H9 (cell line): ENCODE measurements around the gene CLTCL1. TPM values are rescaled to one million over a fixed set of nuclear protein-coding genes. Genes with fewer than 3 reads are reported as not detected.

Experiments used
- DNase-seq: peaks from one replicate; pipeline ENCODE4 v3.0.0-alpha.2; 2017
- H2AFZ ChIP-seq: one replicate; pipeline ENCODE4 v1.6.1; 2013; ENCODE audit warnings: mild to moderate bottlenecking, low read length, control low read depth, moderate library complexity
- H2AK5ac ChIP-seq: 2 replicates; pipeline ENCODE4 v1.6.1; 2013; ENCODE audit warnings: low read length, control low read depth, mixed read lengths; ENCODE audit not compliant: insufficient read length
- H2BK120ac ChIP-seq: one replicate; pipeline ENCODE4 v1.6.1; 2013; ENCODE audit warnings: low read depth, mild to moderate bottlenecking, low read length, control low read depth, inconsistent platforms; ENCODE audit not compliant: poor library complexity, severe bottlenecking
- H2BK12ac ChIP-seq: 2 replicates; pipeline ENCODE4 v1.6.1; 2013; ENCODE audit warnings: low read length, control low read depth, mixed read lengths, low read depth; ENCODE audit not compliant: insufficient read length
- H2BK15ac ChIP-seq: 2 replicates; pipeline ENCODE4 v1.6.1; 2013; ENCODE audit warnings: low read depth, low read length, control low read depth
- H2BK20ac ChIP-seq: one replicate; pipeline ENCODE4 v1.6.1; 2013; ENCODE audit warnings: low read depth, mild to moderate bottlenecking, low read length, control low read depth, inconsistent platforms; ENCODE audit not compliant: poor library complexity, severe bottlenecking
- H2BK5ac ChIP-seq: 2 replicates; pipeline ENCODE4 v1.6.1; 2013; ENCODE audit warnings: low read length, control low read depth, mixed read lengths; ENCODE audit not compliant: insufficient read length
- H3K14ac ChIP-seq: 2 replicates; pipeline ENCODE4 v1.6.1; 2013; ENCODE audit warnings: low read length, control low read depth; ENCODE audit not compliant: insufficient read depth
- H3K18ac ChIP-seq: 2 replicates; pipeline ENCODE4 v1.6.1; 2013; ENCODE audit warnings: low read depth, mild to moderate bottlenecking, mixed read lengths, low read length, control low read depth; ENCODE audit not compliant: insufficient read length
- H3K23ac ChIP-seq: 2 replicates; pipeline ENCODE4 v1.6.1; 2013; ENCODE audit warnings: low read length, control low read depth, mixed read lengths, low read depth; ENCODE audit not compliant: insufficient read length
- H3K23me2 ChIP-seq: 2 replicates; pipeline ENCODE4 v1.6.1; 2013; ENCODE audit warnings: low read depth, mild to moderate bottlenecking, mixed read lengths, low read length, control low read depth; ENCODE audit not compliant: insufficient read length, poor library complexity, severe bottlenecking
- H3K27ac ChIP-seq: 2 replicates; pipeline ENCODE4 v1.5.1; 2013; ENCODE audit warnings: low read length, control low read depth, mixed read lengths, low read depth; ENCODE audit not compliant: insufficient read length
- H3K27me3 ChIP-seq: 2 replicates; pipeline ENCODE4 v1.6.1; 2013; ENCODE audit warnings: low read length, control low read depth, inconsistent platforms; ENCODE audit not compliant: insufficient read depth
- H3K4ac ChIP-seq: 2 replicates; pipeline ENCODE4 v1.6.1; 2013; ENCODE audit warnings: low read depth, mild to moderate bottlenecking, control low read depth, inconsistent platforms, low read length, moderate library complexity
- H3K4me1 ChIP-seq: 2 replicates; pipeline ENCODE4 v1.6.1; 2013; ENCODE audit warnings: low read length, control low read depth, inconsistent platforms; ENCODE audit not compliant: insufficient read depth
- H3K4me2 ChIP-seq: 2 replicates; pipeline ENCODE4 v1.6.1; 2013; ENCODE audit warnings: low read length, control low read depth, mixed read lengths; ENCODE audit not compliant: insufficient read length, insufficient read depth
- H3K56ac ChIP-seq: 2 replicates; pipeline ENCODE4 v1.6.1; 2013; ENCODE audit warnings: low read depth, mild to moderate bottlenecking, mixed read lengths, low read length, control low read depth; ENCODE audit not compliant: insufficient read length
- H3K79me1 ChIP-seq: 2 replicates; pipeline ENCODE4 v1.6.1; 2013; ENCODE audit warnings: low read depth, mild to moderate bottlenecking, moderate library complexity, low read length, control low read depth, inconsistent platforms; ENCODE audit not compliant: insufficient read depth, poor library complexity, severe bottlenecking
- H3K79me2 ChIP-seq: 2 replicates; pipeline ENCODE4 v1.6.1; 2013; ENCODE audit warnings: low read length, control low read depth, inconsistent platforms; ENCODE audit not compliant: insufficient read depth
- H3K9ac ChIP-seq: 2 replicates; pipeline ENCODE4 v1.6.1; 2013; ENCODE audit warnings: low read length, control low read depth, mixed read lengths; ENCODE audit not compliant: insufficient read length; ENCODE audit errors: extremely low read depth
- H3K9me3 ChIP-seq: one replicate; pipeline ENCODE4 v1.6.1; 2013; ENCODE audit warnings: low read depth, low read length, inconsistent platforms; ENCODE audit not compliant: control insufficient read depth
- H3T11ph ChIP-seq: one replicate; pipeline ENCODE4 v1.6.1; 2013; ENCODE audit warnings: mild to moderate bottlenecking, low read length, control low read depth, inconsistent platforms
- H4K20me1 ChIP-seq: one replicate; pipeline ENCODE4 v1.6.1; 2013; ENCODE audit not compliant: control insufficient read depth, insufficient read length, insufficient read depth
- H4K5ac ChIP-seq: 2 replicates; pipeline ENCODE4 v1.6.1; 2013; ENCODE audit warnings: low read depth, mild to moderate bottlenecking, mixed read lengths, low read length, control low read depth; ENCODE audit not compliant: insufficient read length
- H4K8ac ChIP-seq: replicated peaks from 2 replicates; pipeline ENCODE4 v1.6.1; 2013; ENCODE audit warnings: low read length, control low read depth, mixed read lengths, low read depth; ENCODE audit not compliant: insufficient read length
- H4K91ac ChIP-seq: 2 replicates; pipeline ENCODE4 v1.6.1; 2013; ENCODE audit warnings: low read depth, mild to moderate bottlenecking, moderate library complexity, mixed read lengths, low read length, control low read depth; ENCODE audit not compliant: insufficient read length
- H3K27ac Mint-ChIP-seq, 3 experiments: 2 replicates in 2 of 3; 3 replicates in 1 of 3; pipeline ENCODE4 v1.8.0; 2020 to 2021; ENCODE audit warnings: mixed read lengths in 3 of 3, mild to moderate bottlenecking in 1 of 3, moderate library complexity in 1 of 3
- H3K27me3 Mint-ChIP-seq: 2 replicates; pipeline ENCODE4 v1.8.0; 2021; ENCODE audit warnings: low read depth, mild to moderate bottlenecking, moderate library complexity, mixed read lengths
- H3K36me3 Mint-ChIP-seq, 3 experiments: 2 replicates in 2 of 3; 3 replicates in 1 of 3; pipeline ENCODE4 v1.8.0; 2020 to 2021; ENCODE audit warnings: low read depth in 3 of 3, mixed read lengths in 3 of 3; ENCODE audit not compliant: insufficient read depth in 1 of 3
- H3K4me1 Mint-ChIP-seq, 2 experiments: 2 replicates each; pipeline ENCODE4 v1.8.0; 2020; ENCODE audit warnings: mixed read lengths in 2 of 2
- H3K4me3 Mint-ChIP-seq, 2 experiments: 2 replicates in 1 of 2; 3 replicates in 1 of 2; pipeline ENCODE4 v1.8.0; 2020 to 2021; ENCODE audit warnings: mild to moderate bottlenecking in 2 of 2, mixed read lengths in 2 of 2, moderate library complexity in 1 of 2
- H3K9me3 Mint-ChIP-seq, 2 experiments: 2 replicates in 1 of 2; 3 replicates in 1 of 2; pipeline ENCODE4 v1.8.0; 2020; ENCODE audit warnings: mild to moderate bottlenecking in 2 of 2, mixed read lengths in 2 of 2, moderate library complexity in 1 of 2
- CTCF ChIP-seq: fragments of 200-600 bp; sonication (generic); conservative IDR thresholded peaks from 3 replicates; pipeline ENCODE4 v1.8.0; 2021; ENCODE audit warnings: antibody characterized with exemption, mild to moderate bottlenecking
- WGBS: extraction: QIAGEN DNeasy Blood & Tissue Kit; methylation state at CpG from one replicate; pipeline ENCODE4 v1.1.7; 2013; ENCODE audit warnings: missing lambda C conversion rate, low lambda C conversion rate, mixed read lengths; ENCODE audit not compliant: insufficient read length; ENCODE audit errors: extremely low coverage; 5-methylcytosine and 5-hydroxymethylcytosine counted together
- total RNA-seq: library from RNA; stranded (reverse); gene quantifications from 2 replicates; pipeline ENCODE4 v1.2.1, GENCODE V29; 2021

CLTCL1 gene
- total RNA-seq, 1 experiment from 2014 or later, result 11.1 TPM

- Histone ChIP-seq H3K9ac (no peak overlapping the region), H3K23me2 (no peaks in the 10 kb centered on the region), H3K27ac (no peak overlapping the region), H3K9me3 (no peaks in the 10 kb centered on the region), H3K4me1 (peaks cover 9% of the 10 kb centered on the region; the same call in 1 of the 2 replicates), H2BK120ac (no peak overlapping the region), H3K79me2 (no peaks in the 10 kb centered on the region), H4K20me1 (no peaks in the 10 kb centered on the region), H2BK5ac (no peak overlapping the region), H4K5ac (no peak overlapping the region), H2BK20ac (no peak overlapping the region), H3K56ac (no peak overlapping the region), H4K91ac (no peak overlapping the region), H3K4ac (no peak overlapping the region), H4K8ac (no peak overlapping the region), H3K79me1 (no peaks in the 10 kb centered on the region), H3K18ac (no peak overlapping the region), H3K23ac (no peak overlapping the region), H2AK5ac (no peak overlapping the region), H2BK15ac (no peak overlapping the region), H3K14ac (no peak overlapping the region), H3T11ph (no peak overlapping the region), H3K4me2 (no peak overlapping the region), H2BK12ac (no peak overlapping the region), H3K27me3 (no peaks in the 10 kb centered on the region), H2AFZ (no peak overlapping the region)
- no peak overlapping the region for H3K27ac Mint-ChIP-seq
- WGBS, result no CpG with 5 or more reads among the region's 5 CpGs
- no peak overlapping the region for H3K4me3 Mint-ChIP-seq
- no peak for TF ChIP-seq CTCF
- no peaks in the 10 kb centered on the region for H3K9me3 Mint-ChIP-seq
- H3K36me3 Mint-ChIP-seq, result peaks cover 11 to 25% (median 17%) of the 10 kb centered on the region in 3 experiments; a peak in 6 of 7 replicates
- DNase-seq, result no peak
- H3K4me1 Mint-ChIP-seq, result peaks cover 50 to 52% of the 10 kb centered on the region in 2 experiments
- H3K27me3 Mint-ChIP-seq, result peaks cover 1% of the 10 kb centered on the region; the same call in 1 of the 2 replicates
These were observed 74.9 kb downstream of the CLTCL1 start for GRCh38 chr22:19216579-19216978.
